Central memory CD8-positive, alpha-beta T cell (primary cell): ENCODE results near the gene DAZAP1.

Experiments used
- ATAC-seq: fragments of 150-1000 bp; cut with Tn5 transposase; replicated peaks from 2 replicates; pipeline ENCODE4 v1.10.0; 2022; ENCODE audit warnings: mild to moderate bottlenecking, moderate FRiP score, moderate number of reproducible peaks; ENCODE audit not compliant: poor library complexity, severe bottlenecking; ENCODE audit errors: extremely low read depth
- DNase-seq, 2 donors: peaks; one replicate each; pipeline ENCODE4 v3.0.0; 2021; ENCODE audit warnings: low spot score in 2 of 2
- H3K27ac Mint-ChIP-seq: one replicate; pipeline ENCODE4 v1.8.0; 2022; ENCODE audit warnings: low read depth, mild to moderate bottlenecking, moderate library complexity, mixed read lengths
- H3K27me3 Mint-ChIP-seq: one replicate; pipeline ENCODE4 v1.8.0; 2022; ENCODE audit warnings: mixed read lengths
- H3K36me3 Mint-ChIP-seq: one replicate; pipeline ENCODE4 v1.8.0; 2022; ENCODE audit warnings: mild to moderate bottlenecking, moderate library complexity, mixed read lengths; ENCODE audit not compliant: insufficient read depth
- H3K4me1 Mint-ChIP-seq: one replicate; pipeline ENCODE4 v1.8.0; 2022; ENCODE audit warnings: mixed read lengths
- H3K4me3 Mint-ChIP-seq: one replicate; pipeline ENCODE4 v1.8.0; 2022; ENCODE audit warnings: mild to moderate bottlenecking, moderate library complexity, mixed read lengths
- H3K9me3 Mint-ChIP-seq: one replicate; pipeline ENCODE4 v1.8.0; 2022; ENCODE audit warnings: mixed read lengths

Gene DAZAP1

GRCh38 chr19:1482361-1483130 lies 75.2 kb downstream of the DAZAP1 start:
- H3K36me3 Mint-ChIP-seq, result peaks cover 2% of the 10 kb centered on the region
- ATAC-seq (no peak), DNase-seq (no peak)
- H3K4me1 Mint-ChIP-seq, result peaks cover 7% of the 10 kb centered on the region
- H3K27me3 Mint-ChIP-seq, result no peaks in the 10 kb centered on the region
- no peak overlapping the region for H3K4me3 Mint-ChIP-seq
- H3K9me3 Mint-ChIP-seq, result no peaks in the 10 kb centered on the region
- H3K27ac Mint-ChIP-seq, result no peak overlapping the region

DNA sequence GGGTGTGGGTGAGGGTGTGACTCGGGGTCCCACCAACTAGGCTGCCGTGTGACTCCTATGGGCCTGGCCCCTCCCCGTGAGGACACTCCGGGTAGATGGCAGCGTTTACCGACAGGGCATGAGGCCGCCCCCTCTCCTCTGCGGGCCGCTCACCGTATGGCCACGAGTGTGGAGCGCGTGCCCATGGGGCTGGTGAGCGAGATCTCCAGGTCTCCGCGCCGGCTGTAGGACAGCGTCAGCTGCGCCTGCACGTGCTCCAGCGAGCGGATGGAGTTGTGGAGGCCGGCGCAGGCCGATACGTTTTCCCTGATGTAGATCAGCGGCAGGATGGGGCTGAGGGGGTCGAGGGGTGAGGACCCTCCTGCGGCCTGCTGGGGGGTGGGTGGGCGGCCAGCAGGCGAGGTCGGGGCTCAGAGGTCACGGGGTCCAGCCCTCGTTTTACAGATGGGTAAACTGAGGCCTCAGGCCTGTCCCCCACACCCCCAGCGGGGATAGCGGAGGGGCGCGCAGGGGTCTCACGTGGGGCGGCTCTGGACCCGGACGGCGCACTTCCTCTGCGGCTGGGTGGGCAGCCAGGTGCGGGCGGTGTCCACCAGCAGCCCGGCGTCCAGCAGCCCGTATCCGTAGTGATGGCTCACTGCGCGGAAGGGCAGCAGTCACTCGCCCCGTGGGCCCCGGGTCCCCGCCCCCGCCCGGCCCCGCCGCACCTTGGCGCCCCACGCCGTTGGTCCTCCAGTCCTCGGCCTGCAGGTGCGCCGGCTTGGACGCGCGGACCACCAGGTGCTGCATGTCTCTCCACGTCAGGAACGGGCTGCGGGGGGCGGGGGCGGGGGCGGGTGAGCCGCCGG lies 76.0 kb downstream of the DAZAP1 start:
- no peak overlapping the region for H3K4me3 Mint-ChIP-seq
- peaks cover 7% of the 10 kb centered on the region for H3K4me1 Mint-ChIP-seq

GRCh38 chr19:1483979-1484428 lies 76.6 kb downstream of the DAZAP1 start:
- Mint-ChIP-seq H3K36me3 (peaks cover 2% of the 10 kb centered on the region), H3K27me3 (no peaks in the 10 kb centered on the region), H3K9me3 (no peaks in the 10 kb centered on the region), H3K4me3 (no peak overlapping the region), H3K27ac (no peak overlapping the region), H3K4me1 (peaks cover 5% of the 10 kb centered on the region)
- DNase-seq, result no peak
- no peak for ATAC-seq

More for the DNA sequence above, 76.0 kb downstream of the DAZAP1 start:
- ATAC-seq (no peak), DNase-seq (no peak)
- H3K27me3 Mint-ChIP-seq, result no peaks in the 10 kb centered on the region
- no peaks in the 10 kb centered on the region for H3K9me3 Mint-ChIP-seq
- no peak overlapping the region for H3K27ac Mint-ChIP-seq
- peaks cover 2% of the 10 kb centered on the region for H3K36me3 Mint-ChIP-seq
